ENCODE data around the gene SCGN. TPM values are rescaled to one million over a fixed set of nuclear protein-coding genes. Genes with fewer than 3 reads are reported as not detected.

Gene SCGN
- total and polyA plus RNA-seq, 2 of the 4 experiments (the other 2 are of a cell fraction), result not detected

DNA sequence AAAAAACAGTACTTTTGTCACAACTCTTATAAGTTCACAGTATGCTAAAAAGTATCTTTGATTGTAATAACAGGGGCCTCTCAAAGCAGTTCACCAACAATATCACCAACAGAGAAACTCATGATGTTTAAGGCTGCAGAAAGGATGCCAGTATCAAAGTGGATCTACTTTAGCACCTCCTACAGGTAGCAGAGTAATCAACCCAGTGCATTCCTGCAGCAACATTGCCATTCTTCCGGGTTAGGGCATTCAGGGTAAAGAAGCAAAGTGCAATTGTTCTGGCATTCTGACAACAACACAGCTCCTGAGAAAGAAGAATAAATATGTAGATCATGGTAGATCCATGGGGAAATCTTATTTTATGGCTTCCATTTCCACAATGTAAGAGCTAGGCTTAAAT is 95.0 kb downstream of the SCGN start:
- WGBS, 2 experiments (ENCODE audit: extremely low coverage in 2 of 2, insufficient read length in 1 of 2), result no CpG with 5 or more reads among the region's 1 CpG
- ChIA-PET POLR2A (ENCODE audit: unreplicated experiment) (no interaction called here), CTCF (no interaction called here)
- Histone ChIP-seq H3K36me3 (ENCODE audit: control insufficient read depth, insufficient read depth, low read length) (no peaks in the 10 kb centered on the region), H3K9ac (ENCODE audit: low read depth, low read length) (no peak overlapping the region), H3K9me3 (ENCODE audit: control insufficient read depth, insufficient read depth, low read length) (no peaks in the 10 kb centered on the region), H3K27me3 (ENCODE audit: control insufficient read depth, insufficient read depth, low read length) (no peaks in the 10 kb centered on the region), H2BK120ac (ENCODE audit: low read depth, low read length) (no peak overlapping the region), H3K79me1 (ENCODE audit: low read depth in 1 of 2, low read length in 2 of 2) (no peaks in the 10 kb centered on the region), H3K27ac (ENCODE audit: insufficient read depth, low read length) (no peak overlapping the region), H4K5ac (ENCODE audit: low read depth, low read length) (no peak overlapping the region), H2BK15ac (ENCODE audit: low read depth, low read length) (no peak overlapping the region), H3K4me1 (ENCODE audit: control insufficient read depth, insufficient read depth, low read length) (no peaks in the 10 kb centered on the region), H4K8ac (ENCODE audit: low read depth in 2 of 2, low read length in 2 of 2) (no peak overlapping the region), H4K20me1 (ENCODE audit: insufficient read depth, low read length) (no peaks in the 10 kb centered on the region), H3K18ac (ENCODE audit: low read depth, low read length) (no peak overlapping the region), H2BK20ac (ENCODE audit: low read depth, low read length) (no peak overlapping the region), H3K4me2 (ENCODE audit: low read depth, low read length) (no peak overlapping the region), H3K9me1 (ENCODE audit: insufficient read depth, low read length) (no peaks in the 10 kb centered on the region), H2AFZ (replicated peaks; ENCODE audit: low read length, poor library complexity) (no peak overlapping the region), H3K56ac (ENCODE audit: extremely low read depth, insufficient read depth, low read length) (no peak overlapping the region), H2AK9ac (replicated peaks; ENCODE audit: low read depth, low read length, poor library complexity) (no peak overlapping the region), H3K14ac (replicated peaks; ENCODE audit: low read depth, low read length) (no peak overlapping the region), H4K91ac (ENCODE audit: insufficient read depth, low read depth, low read length) (no peak overlapping the region), H2AK5ac (ENCODE audit: low read depth, low read length) (no peak overlapping the region), H2BK5ac (ENCODE audit: low read depth, low read length, poor library complexity, severe bottlenecking) (no peak overlapping the region), H3K4me3 (ENCODE audit: insufficient read depth, low read depth, low read length) (no peak overlapping the region), H3K23ac (ENCODE audit: low read depth, low read length) (no peak overlapping the region), H3K4ac (ENCODE audit: low read depth, low read length) (no peak overlapping the region)
- ATAC-seq (ENCODE audit: low read depth) (no peak), DNase-seq (no peak)
- in situ Hi-C loops (cut with MboI; ENCODE audit: low sequenced_read_pairs) (no loop called here), intact Hi-C loops (cut with micrococcal nuclease) (no loop called here), dilution Hi-C loops (cut with HindIII; ENCODE audit: low sequenced_read_pairs, unreplicated experiment) (no loop called here)
- TF ChIP-seq MXI1 (IDR thresholded peaks at IDR 0.05; ENCODE audit: borderline replicate concordance, low read depth, low read length) (no peak), CEBPB (IDR thresholded peaks at IDR 0.05; ENCODE audit: low read depth, low read length) (no peak), MAFK (IDR thresholded peaks at IDR 0.05; ENCODE audit: low read depth, low read length) (no peak), FOS (IDR thresholded peaks at IDR 0.05; ENCODE audit: low read depth, low read length) (no peak)
- TF ChIP-seq, protein P1, sequence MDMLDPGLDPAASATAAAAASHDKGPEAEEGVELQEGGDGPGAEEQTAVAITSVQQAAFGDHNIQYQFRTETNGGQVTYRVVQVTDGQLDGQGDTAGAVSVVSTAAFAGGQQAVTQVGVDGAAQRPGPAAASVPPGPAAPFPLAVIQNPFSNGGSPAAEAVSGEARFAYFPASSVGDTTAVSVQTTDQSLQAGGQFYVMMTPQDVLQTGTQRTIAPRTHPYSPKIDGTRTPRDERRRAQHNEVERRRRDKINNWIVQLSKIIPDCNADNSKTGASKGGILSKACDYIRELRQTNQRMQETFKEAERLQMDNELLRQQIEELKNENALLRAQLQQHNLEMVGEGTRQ (IDR thresholded peaks at IDR 0.05; ENCODE audit: low read depth, low read length), result no peak
- TF ChIP-seq, protein P2, sequence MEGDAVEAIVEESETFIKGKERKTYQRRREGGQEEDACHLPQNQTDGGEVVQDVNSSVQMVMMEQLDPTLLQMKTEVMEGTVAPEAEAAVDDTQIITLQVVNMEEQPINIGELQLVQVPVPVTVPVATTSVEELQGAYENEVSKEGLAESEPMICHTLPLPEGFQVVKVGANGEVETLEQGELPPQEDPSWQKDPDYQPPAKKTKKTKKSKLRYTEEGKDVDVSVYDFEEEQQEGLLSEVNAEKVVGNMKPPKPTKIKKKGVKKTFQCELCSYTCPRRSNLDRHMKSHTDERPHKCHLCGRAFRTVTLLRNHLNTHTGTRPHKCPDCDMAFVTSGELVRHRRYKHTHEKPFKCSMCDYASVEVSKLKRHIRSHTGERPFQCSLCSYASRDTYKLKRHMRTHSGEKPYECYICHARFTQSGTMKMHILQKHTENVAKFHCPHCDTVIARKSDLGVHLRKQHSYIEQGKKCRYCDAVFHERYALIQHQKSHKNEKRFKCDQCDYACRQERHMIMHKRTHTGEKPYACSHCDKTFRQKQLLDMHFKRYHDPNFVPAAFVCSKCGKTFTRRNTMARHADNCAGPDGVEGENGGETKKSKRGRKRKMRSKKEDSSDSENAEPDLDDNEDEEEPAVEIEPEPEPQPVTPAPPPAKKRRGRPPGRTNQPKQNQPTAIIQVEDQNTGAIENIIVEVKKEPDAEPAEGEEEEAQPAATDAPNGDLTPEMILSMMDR (conservative IDR thresholded peaks at IDR 0.05; ENCODE audit: low read depth, low read length), result no peak
- BruUV-seq (replicated peaks), result no TSS peak
